Fibroblast of lung (primary cell): ENCODE measurements around the gene KNOP1.

ENCODE experiments used
- EZH2 ChIP-seq: IDR thresholded peaks from 2 replicates; pipeline ENCODE4 v1.5.1; 2012; ENCODE audit warnings: low read length, control low read depth, mild to moderate bottlenecking; ENCODE audit errors: missing control alignments
- TF ChIP-seq, protein P1 (sequence below), 2 donors: IDR thresholded peaks in 1 of 2; conservative IDR thresholded peaks in 1 of 2; 1 replicate in 1 of 2; 2 replicates in 1 of 2; pipeline ENCODE4 v1.5.1; 2011 to 2012; ENCODE audit warnings: low read length in 2 of 2, control low read depth in 1 of 2, inconsistent platforms in 1 of 2, low read depth in 1 of 2, mild to moderate bottlenecking in 1 of 2

- TF ChIP-seq, protein P1, sequence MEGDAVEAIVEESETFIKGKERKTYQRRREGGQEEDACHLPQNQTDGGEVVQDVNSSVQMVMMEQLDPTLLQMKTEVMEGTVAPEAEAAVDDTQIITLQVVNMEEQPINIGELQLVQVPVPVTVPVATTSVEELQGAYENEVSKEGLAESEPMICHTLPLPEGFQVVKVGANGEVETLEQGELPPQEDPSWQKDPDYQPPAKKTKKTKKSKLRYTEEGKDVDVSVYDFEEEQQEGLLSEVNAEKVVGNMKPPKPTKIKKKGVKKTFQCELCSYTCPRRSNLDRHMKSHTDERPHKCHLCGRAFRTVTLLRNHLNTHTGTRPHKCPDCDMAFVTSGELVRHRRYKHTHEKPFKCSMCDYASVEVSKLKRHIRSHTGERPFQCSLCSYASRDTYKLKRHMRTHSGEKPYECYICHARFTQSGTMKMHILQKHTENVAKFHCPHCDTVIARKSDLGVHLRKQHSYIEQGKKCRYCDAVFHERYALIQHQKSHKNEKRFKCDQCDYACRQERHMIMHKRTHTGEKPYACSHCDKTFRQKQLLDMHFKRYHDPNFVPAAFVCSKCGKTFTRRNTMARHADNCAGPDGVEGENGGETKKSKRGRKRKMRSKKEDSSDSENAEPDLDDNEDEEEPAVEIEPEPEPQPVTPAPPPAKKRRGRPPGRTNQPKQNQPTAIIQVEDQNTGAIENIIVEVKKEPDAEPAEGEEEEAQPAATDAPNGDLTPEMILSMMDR (conservative IDR thresholded peaks at IDR 0.05 in 1 of 2, IDR thresholded peaks at IDR 0.05 in 1 of 2; ENCODE audit: low read depth in 1 of 2, low read length in 2 of 2), result no peak
- no peak for TF ChIP-seq EZH2
Observed at GRCh38 chr16:19722981-19723380, 5.0 kb upstream of the KNOP1 start.
